KOPT-K1 (cell line): ENCODE measurements around the gene IYD.
"Not testable (repeated sequence)": the region's sequence is repeated elsewhere in the genome, so short reads cannot be mapped to it uniquely, and the experiment has no call there.

ENCODE experiments used
- H3K27ac ChIP-seq: fragments of 200-600 bp; sonication (generic); 2 replicates; pipeline ENCODE4 v1.5.1; 2016; ENCODE audit warnings: antibody characterized with exemption, mild to moderate bottlenecking, low read depth, low read length; ENCODE audit not compliant: poor library complexity, severe bottlenecking
- H3K36me3 ChIP-seq: fragments of 200-600 bp; sonication (generic); 2 replicates; pipeline ENCODE4 v1.5.1; 2017; ENCODE audit warnings: antibody characterized with exemption, mild to moderate bottlenecking, low read length, moderate library complexity; ENCODE audit not compliant: insufficient read depth
- H3K9me3 ChIP-seq: fragments of 200-600 bp; sonication (generic); 2 replicates; pipeline ENCODE4 v1.5.1; 2017; ENCODE audit warnings: antibody characterized with exemption, low read length, mild to moderate bottlenecking; ENCODE audit not compliant: insufficient read depth, poor library complexity, severe bottlenecking

Gene IYD

DNA sequence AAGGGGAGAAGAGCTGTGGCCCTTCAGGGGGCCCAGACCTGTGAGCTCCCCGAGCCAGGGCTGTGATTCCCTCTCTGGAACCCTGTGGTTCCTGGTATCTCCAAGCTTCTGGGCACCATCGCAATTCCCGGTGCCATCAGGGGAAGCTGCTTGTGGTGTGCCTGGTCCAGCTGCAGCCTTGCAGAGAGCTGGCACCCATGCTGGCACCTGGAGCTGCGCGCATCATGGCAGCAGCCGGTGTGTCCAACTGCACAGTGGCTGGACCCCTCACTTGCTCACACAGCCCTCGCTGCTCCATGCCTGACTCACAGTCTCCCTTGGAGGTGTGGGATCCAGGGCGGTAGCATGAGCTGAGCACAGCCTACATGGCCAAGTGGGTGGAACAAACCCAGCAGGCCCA, 56.7 kb downstream of the IYD start:
- Histone ChIP-seq H3K36me3 (no peaks in the 10 kb centered on the region), H3K9me3 (peaks cover 8% of the 10 kb centered on the region), H3K27ac (no peak overlapping the region)

DNA sequence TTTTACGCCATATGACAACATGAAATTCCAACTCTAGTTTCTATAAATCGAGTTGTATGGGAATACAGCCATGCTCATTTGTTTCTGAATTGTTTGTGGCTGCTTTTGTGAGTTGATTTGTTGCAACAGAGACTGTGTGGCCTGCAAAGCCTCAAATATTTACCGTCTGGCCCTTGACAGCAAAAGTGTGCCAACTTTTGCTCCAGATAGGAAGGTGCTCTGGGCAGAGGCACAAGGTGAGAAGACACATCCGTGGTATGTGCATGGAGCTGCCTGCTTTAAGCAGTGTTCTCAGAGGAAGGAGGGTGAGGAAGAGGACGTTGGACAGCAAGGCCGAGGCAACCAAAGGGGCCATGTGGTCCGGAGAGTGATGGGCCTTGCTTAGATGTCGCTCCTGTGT, 57.4 kb downstream of the IYD start:
- H3K27ac ChIP-seq: no peak overlapping the region
- peaks cover 8% of the 10 kb centered on the region for H3K9me3 ChIP-seq
- H3K36me3 ChIP-seq: no peaks in the 10 kb centered on the region

DNA sequence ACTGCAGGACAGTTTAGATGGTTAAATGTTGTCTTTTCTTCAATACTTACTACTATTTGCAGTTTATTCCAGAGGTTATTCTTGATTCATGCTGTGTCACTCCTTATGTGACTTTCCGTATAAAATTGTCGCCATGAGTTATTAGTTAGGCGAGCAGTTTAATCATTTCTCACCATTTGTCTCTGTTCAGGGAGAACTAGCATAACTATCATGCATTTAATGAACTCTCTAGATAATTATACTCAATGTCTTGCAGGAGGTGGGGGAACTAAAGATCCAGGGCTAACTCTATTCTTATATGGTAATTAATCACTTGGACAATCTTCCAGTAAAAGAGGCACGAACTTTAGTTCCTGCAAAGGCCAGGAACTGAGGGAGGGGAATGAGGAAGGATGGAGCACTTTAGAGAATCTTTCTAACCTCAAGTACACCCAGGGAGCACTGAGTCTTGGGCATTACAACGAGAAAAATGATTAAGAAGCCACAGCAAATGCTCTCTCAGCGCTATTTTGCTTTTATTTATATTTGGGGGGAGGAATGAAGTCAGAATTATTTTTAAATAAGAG, 58.3 kb downstream of the IYD start:
- Histone ChIP-seq H3K9me3 (peaks cover 8% of the 10 kb centered on the region), H3K36me3 (no peaks in the 10 kb centered on the region), H3K27ac (no peak overlapping the region)

DNA sequence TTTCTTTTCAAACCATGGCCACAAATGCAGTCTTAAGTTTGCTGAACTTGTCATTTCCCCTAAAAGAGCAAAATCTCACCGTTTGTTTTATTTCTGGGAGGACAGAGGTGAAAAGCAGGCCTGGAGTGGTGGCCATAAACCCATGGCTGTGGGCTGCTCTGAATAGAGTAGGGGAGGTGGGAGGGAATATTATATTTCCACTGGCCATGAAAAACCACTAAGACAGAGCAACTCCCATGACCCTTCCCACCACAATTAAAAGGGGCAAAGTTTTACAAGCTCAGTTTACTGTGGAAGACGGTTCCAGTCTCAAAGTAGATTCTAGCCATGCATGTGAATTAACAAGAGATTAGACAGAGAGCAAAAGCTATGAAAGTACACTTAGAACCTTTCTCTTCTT, 59.0 kb downstream of the IYD start:
- H3K36me3 ChIP-seq: no peaks in the 10 kb centered on the region
- H3K9me3 ChIP-seq: peaks cover 8% of the 10 kb centered on the region
- no peak overlapping the region for H3K27ac ChIP-seq

GRCh38 chr6:150430815-150431214, 62.0 kb downstream of the IYD start:
- H3K9me3 ChIP-seq: no peaks in the 10 kb centered on the region
- H3K27ac ChIP-seq: no peak overlapping the region
- H3K36me3 ChIP-seq: no peaks in the 10 kb centered on the region

- Histone ChIP-seq H3K27ac (no peak overlapping the region), H3K9me3 (no peaks in the 10 kb centered on the region), H3K36me3 (no peaks in the 10 kb centered on the region)
Measured at GRCh38 chr6:150435360-150435759, 66.5 kb downstream of the IYD start.

DNA sequence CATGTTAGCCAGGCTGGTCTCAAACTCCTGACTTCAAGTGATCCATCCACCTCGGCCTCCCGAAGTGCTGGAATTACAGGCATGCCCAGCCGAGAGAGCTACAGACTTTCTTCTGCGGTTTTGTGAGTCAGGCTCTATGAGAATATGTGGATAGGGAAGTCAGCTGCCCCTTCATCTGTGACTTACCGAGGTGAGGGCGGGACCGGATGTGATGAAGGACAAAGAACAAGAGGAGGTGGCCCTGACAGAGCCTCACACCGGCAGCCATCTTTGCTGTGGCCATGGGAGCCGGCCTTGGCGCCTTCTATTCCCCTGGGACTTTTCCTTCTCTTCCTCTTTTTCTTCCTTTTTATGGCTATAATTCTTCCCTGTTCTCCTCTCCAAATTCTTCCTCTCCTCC, 67.0 kb downstream of the IYD start:
- H3K36me3 ChIP-seq: no peaks in the 10 kb centered on the region
- no peak overlapping the region for H3K27ac ChIP-seq

GRCh38 chr6:150439373-150439772, 70.6 kb downstream of the IYD start:
- H3K9me3 ChIP-seq: no peaks in the 10 kb centered on the region
- no peak overlapping the region for H3K27ac ChIP-seq
- no peaks in the 10 kb centered on the region for H3K36me3 ChIP-seq

More for the DNA sequence above, 67.0 kb downstream of the IYD start:
- no peaks in the 10 kb centered on the region for H3K9me3 ChIP-seq

DNA sequence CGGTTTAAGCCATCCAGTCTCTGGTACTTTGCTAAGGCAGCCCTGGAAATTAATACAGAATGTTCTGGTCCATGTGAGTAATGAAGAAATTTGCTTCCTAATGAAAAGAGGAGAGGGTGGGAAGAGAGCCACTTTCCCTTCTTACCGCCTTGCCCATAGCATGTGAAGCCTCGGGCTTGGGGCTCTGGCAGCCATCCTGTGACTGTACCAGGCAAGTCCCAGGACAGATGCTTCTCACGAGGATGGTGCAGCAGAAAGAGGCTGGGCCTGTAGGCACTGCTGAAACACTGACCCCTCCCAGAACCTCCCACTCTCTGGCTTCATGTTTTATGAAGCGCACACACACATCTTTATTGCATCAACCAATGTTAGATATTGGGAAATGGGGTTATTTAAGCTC, 74.8 kb downstream of the IYD start:
- H3K27ac ChIP-seq: no peak overlapping the region
- H3K36me3 ChIP-seq: no peaks in the 10 kb centered on the region
- H3K9me3 ChIP-seq: no peaks in the 10 kb centered on the region

GRCh38 chr6:150444308-150444707, 75.5 kb downstream of the IYD start:
- no peaks in the 10 kb centered on the region for H3K36me3 ChIP-seq
- H3K9me3 ChIP-seq: no peaks in the 10 kb centered on the region
- no peak overlapping the region for H3K27ac ChIP-seq

DNA sequence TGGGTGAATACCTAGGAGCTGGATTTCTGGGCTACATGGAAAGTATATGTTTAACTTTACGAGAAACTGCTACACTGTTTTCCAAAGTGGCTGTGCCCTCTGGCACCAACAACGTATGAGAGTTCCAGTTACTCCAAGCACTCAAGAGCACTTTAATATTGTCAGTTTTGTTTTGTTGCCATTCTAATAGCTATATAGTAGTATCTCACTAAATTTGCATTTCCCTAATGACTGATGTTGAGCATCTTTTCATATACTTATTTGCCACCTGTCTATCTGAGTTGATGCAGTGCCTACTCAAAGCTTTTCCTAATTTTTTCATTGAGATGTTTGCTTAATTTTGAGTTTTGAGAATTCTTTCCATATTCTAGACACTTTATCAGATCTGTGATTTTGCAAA, 76.7 kb downstream of the IYD start:
- Histone ChIP-seq H3K36me3 (no peaks in the 10 kb centered on the region), H3K9me3 (no peaks in the 10 kb centered on the region), H3K27ac (no peak overlapping the region)

GRCh38 chr6:150448221-150448620, 79.4 kb downstream of the IYD start:
- Histone ChIP-seq H3K36me3 (no peaks in the 10 kb centered on the region), H3K27ac (no peak overlapping the region), H3K9me3 (no peaks in the 10 kb centered on the region)

GRCh38 chr6:150449055-150449454, 80.2 kb downstream of the IYD start:
- H3K36me3 ChIP-seq, H3K27ac ChIP-seq, H3K9me3 ChIP-seq: not testable (repeated sequence)

DNA sequence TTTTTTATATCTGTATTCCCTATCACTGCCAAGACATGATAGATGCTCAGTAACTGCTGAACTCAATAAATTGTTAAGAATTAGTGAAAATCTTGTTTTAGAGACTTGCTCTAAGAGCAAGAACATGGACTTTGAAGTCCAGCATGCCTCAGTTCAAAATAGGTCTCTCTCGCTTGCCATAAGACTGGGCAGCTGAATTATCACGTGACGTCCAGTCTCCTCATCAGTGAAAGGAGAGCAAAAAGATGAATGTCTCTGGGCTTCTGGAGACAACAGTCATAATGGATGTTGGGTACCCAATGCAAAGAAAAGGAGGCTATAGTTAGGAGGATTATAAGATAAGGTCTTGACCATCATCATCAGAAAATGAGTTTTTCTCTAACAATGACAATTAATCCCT, 82.1 kb downstream of the IYD start:
- no peaks in the 10 kb centered on the region for H3K9me3 ChIP-seq
- no peak overlapping the region for H3K27ac ChIP-seq
- no peaks in the 10 kb centered on the region for H3K36me3 ChIP-seq

DNA sequence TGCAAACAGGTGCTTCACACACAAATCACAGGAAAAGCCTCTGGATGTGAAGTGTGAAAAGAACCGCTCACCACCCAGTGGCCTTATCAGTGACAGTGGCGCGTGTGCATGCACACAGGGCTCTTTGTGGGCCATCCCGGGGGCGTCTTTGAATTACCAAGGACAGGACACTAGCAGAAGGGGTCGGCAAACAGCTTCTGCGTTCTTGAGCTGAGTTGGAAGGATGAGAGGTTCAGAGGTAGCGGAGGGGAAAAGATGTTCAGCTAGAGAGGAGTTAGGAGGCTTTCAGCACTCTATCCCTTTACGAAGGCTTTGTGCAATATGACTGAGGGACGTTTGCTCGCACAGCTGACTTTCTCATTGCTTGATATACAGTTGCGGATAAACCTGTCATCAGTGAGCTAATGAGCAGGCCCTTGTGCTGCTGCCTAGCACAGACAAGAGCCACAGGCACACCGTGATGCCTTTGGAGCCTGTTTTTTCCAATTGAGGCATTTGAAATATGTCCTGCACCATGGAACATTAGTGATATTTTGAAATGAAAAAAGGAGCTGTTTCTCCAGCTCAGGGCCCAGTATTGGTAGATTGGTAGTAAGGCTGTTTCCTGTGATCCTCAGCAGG, 83.1 kb downstream of the IYD start:
- Histone ChIP-seq H3K27ac (no peak overlapping the region), H3K9me3 (no peaks in the 10 kb centered on the region), H3K36me3 (no peaks in the 10 kb centered on the region)

GRCh38 chr6:150452428-150453243, 83.8 kb downstream of the IYD start:
- no peak overlapping the region for H3K27ac ChIP-seq
- H3K9me3 ChIP-seq: no peaks in the 10 kb centered on the region
- H3K36me3 ChIP-seq: no peaks in the 10 kb centered on the region
